ENCODE results near the gene CCDC82.

GRCh38 chr11:96330511-96330859, 59.2 kb downstream of the CCDC82 start:
- no peak for TF ChIP-seq CTCF (conservative IDR thresholded peaks at IDR 0.05)
- no peak for TF ChIP-seq EZH2 (IDR thresholded peaks at IDR 0.05; ENCODE audit: low read depth)
